Measurements from ENCODE around the gene WRAP73.

The WRAP73 gene

DNA sequence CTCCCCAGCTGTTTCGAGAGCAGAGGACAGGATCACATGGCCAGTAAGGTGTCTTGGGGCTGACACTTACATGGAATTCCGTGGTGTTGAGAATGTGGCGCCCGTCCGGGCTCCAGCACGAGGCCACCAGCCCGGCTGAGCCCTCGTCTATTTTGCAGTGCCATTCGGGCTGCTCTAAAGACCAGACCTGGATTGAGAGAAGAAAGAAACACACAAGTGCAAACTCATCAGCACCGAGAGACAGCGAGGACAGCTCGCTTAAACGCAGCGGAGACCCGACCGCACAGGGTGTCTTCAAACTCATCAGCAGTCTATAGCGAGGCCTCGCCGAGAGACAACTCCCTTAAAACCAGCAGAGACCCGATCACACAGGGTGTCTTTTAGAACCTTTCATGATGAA lies 3.3 kb downstream of the WRAP73 start:
- no peak for DNase-seq (ENCODE audit: low spot score)

DNA sequence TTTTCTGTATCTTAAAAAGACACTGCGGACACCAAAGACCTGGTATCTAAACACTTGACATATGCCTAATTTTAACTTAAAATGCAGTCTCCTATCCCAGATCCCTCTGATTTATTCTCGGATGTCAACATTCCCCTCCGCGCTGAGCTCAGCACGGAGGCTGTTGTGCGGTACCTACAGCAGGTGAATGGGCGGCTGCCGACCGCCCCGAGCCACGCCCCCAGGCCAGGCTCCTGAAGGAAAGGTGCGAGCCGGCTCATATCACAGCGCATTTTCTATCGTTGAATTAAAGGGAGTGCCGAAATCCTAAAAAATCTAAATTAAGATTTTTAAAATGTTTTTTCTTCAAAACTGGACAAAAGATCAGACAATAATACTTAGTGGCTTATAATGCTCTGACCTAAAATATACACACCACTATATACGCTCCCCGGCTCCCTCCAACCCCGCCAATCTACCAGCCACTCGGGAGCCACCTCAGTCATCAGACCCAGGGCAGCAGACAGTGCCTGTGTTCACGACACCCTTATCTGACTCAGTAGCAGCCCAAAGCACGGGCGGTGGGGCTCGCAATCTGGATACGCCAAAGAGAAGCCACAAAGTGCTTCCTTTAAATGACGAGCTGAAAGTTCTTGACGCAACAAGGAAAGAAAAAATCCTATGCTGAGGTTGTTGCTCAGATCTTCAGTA lies 4.1 kb downstream of the WRAP73 start:
- DNase-seq (ENCODE audit: low spot score), result no peak

DNA sequence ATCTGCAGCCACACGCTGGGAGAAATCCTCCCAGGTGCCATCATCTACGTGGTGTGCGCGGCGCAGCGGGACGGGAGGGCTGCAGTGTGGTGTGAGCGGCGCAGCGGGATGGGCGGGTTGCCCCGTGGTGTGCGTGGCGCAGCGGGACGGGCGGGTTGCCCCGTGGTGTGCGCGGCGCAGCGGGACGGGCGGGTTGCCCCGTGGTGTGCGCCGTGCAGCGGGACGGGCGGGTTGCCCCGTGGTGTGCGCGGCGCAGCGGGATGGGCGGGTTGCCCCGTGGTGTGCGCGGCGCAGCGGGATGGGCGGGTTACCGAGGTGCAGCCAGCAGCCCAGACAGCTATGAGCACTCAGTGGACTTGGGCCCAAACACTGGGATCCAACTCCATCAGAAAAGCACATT lies 4.7 kb downstream of the WRAP73 start:
- DNase-seq (ENCODE audit: low spot score), result no peak

DNA sequence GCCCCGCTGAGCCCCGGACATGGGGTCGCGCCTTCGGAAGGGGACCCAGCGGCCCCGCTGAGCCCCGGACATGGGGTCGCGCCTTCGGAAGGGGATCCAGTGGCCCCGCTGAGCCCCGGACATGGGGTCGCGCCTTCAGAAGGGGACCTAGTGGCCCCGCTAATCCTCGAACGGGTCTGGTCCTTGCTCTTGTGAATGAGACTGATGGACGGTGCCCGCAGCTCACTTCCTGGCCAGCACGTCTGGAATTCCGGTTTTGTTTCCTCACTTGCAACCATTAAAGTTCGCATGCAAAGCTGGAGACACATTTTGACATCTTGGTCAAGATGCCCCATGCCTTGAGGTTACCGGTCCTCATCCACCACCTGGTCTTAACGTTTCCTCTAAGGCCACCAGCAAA lies 5.6 kb downstream of the WRAP73 start:
- DNase-seq (ENCODE audit: low spot score), result no peak

DNA sequence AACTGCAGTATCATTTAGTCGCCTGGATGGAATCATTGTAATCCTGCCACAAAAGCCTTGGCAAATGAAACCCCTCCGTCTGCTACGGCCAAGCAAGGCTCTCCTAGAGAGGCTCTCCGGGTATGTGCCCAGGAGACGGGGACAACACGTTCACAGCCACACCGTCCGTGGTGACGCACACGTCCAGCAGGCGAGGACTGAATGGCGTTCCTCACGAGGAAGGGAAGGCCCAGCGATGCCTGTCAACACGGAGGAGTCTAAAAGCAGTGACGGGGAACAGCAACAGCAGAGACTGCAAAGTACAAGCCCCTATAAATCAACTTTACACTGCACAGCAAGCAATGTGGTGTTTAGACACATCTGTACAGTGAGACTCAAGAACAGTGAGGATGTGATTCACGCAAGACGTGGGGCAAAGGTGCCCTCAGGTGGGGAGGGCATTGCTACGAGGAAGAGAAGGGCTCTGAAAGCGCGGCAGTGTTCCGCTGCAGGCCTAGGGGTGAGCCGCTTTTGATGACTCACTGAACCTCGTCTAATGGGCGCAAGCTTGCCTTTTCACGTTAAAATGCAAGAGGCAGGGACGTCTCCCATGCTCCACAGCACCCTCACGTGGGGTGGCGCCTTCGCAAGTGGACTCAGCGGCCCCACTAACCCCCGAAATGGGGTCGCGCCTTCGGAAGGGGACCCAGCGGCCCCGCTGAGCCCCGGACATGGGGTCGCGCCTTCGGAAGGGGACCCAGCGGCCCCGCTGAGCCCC lies 6.8 kb downstream of the WRAP73 start:
- no peak for DNase-seq (ENCODE audit: low spot score)

DNA sequence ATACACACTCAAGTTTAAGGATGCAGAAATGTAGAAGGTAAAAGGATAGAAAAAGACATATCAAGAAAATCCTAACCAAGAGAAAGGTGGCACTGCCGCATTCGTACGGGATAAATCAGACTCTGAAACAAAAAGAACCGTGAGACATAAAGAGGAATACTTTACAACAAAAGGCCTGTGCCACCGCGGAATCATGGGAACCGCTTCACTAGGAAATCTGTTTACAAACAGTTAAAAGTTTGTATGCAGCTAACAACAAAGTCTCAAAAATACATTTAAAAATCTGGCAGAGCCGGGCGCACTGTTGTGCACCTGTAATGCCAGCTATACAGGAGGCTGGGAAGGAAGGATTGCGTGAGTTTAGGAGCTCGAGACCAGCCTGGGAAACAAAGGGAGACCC lies 8.1 kb downstream of the WRAP73 start:
- DNase-seq (ENCODE audit: low spot score), result no peak

DNA sequence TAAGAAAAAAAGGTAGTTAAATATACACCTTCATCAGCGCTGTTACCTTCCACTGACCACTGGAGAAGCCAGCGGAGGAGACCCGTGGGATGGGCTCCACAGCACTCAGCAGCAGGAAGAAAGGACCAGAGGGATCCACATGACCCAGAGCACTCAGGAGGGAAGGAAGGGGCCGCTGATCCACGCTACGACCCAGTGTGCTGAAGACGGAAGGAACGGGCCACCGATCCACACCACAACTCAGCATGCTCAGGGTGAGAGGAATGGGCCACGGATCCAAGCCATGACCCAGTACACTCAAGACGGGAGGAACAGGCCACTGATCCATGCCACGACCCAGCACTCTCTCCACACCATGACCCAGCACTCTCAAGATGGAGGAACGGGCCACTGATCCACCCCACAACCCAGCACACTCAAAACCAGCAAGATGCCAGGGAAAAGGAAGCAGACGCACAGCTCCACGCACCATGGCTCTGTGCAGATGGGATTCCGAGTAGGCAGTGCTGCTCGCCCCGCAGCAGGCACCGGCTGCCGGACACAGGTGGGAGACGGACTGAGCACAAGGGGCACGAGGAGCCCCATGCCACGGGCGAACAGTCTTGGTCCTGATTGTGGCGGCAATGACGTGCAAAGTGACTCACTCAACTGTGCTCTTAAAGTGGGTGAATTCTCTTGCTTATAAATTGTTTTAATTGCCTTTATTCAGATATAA lies 8.7 kb downstream of the WRAP73 start:
- no peak for DNase-seq (ENCODE audit: low spot score)

DNA sequence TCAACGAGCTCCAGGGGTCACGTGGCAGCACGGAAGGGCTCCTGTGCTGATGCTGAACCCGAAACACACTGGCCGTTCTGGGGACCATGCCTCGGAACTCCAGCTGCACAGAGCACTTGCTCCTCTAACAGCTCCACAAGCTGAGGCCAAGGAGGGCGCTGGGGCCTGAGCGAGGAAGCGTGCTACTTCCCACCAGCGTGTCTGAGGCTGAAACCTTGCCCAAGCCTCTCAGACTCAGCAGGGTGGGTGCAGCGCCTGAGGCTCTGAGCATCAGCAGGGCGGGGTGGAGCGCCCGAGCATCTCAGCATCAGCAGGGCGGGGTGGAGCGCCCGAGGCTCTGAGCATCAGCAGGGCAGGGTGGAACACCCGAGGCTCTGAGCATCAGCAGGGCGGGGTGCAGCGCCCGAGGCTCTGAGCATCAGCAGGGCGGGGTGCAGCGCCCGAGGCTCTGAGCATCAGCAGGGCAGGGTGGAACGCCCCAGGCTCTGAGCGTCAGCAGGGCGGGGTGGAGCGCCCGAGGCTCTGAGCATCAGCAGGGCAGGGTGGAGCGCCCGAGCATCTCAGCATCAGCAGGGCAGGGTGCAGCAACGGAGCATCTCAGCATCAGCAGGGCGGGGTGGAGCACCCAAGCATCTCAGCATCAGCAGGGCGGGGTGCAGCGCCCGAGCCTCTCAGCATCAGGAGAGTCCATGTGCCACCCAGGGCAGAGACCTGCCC lies 9.6 kb downstream of the WRAP73 start:
- DNase-seq (ENCODE audit: low spot score), result no peak

DNA sequence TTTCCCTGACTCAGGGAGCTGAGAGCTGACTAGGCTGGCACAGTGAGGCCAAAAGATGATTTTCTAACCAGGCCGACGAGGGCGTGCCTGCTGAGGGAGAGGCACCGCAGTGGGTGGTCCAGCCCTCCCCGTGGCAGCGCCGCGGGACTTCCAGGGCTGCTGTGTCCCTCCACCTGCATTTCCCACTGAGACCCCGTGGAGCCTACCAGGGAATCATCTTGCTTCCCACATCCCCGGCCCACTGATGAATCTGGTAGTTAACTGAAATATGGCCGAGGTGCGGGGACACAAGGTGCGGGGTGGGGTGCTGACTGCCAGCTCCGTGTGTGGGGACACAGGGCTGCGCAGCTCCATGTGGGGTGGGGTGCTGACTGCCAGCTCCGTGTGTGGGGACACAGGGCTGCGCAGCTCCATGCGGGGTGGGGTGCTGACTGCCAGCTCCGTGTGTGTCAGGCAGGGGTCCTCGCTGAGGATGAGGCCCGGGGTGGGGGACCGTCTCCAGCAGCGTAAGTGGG lies 10.4 kb downstream of the WRAP73 start:
- no peak for DNase-seq (ENCODE audit: low spot score)

DNA sequence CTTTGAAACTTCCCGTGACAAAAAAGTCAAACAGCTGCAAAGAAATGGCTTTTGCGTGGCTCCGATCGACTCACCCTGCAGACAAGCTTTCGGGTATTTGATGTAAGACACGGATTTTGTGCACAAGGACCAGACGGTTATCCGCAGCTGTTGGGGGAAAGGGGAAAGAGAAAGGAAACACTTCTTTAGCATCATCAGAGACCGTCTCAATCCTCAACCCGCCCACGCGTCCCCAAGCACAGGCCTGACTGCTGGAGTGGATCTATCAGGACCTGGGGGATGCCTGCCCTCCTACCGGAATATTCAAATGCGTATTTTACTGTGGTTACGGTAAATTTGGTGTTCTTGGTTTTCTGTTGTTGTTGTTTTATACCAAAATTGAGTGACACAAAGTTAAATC lies 11.2 kb downstream of the WRAP73 start:
- DNase-seq (ENCODE audit: low spot score), result no peak

DNA sequence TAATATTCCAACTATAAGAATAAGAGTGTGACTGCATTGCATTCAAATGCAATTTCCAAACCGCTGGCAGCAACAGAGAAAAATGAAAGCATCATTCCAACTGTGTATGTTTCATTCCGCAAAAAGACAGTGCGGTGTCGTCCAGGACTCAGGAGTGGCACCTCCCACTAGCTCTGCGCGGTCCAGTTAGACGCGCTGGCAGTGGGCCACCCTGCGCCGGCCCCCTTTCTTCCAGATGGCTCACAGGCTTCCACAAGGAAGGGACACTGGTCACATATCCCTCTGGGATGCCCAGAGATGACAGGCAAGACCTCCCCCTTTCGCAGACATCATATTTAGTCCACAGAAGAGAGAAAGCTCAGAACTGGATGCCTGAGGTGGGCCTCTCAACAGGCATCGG lies 11.9 kb downstream of the WRAP73 start:
- DNase-seq (ENCODE audit: low spot score), result no peak

DNA sequence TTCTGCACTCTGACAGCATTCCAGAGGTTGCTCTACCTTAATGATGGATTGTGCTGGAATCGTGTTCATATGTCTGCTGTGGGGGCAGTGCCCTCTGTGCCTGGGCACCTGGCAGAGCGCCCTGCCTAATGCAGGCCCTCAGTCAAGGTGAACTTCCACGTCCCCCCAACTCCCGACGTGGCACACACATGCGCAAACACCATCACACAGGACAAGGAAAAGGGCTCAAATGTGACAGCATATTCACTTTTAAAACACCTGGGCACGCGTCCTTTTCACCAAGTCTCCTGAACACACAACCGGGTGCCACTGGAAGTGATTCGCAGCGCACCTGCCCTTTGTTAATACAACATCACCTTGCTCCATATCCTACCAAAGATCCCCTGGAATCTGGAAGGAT lies 13.4 kb downstream of the WRAP73 start:
- no peak for DNase-seq (ENCODE audit: low spot score)

DNA sequence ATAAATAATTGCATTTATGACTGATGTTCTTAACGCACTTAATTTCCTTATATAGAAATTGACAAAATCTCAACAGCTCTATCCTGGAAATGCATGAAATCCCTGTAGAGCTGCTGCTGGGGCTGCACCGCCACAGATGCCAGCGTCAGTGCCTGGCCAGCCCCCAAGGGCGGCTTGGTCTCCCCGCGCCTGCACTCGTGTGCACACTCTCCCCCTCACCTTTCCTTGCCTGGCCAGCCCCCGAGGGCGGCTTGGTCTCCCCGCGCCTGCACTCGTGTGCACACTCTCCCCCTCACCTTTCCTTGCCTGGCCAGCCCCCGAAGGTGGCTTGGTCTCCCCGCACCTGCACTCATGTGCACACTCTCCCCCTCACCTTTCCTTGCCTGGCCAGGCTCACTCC lies 13.8 kb downstream of the WRAP73 start:
- DNase-seq (ENCODE audit: low spot score), result no peak

DNA sequence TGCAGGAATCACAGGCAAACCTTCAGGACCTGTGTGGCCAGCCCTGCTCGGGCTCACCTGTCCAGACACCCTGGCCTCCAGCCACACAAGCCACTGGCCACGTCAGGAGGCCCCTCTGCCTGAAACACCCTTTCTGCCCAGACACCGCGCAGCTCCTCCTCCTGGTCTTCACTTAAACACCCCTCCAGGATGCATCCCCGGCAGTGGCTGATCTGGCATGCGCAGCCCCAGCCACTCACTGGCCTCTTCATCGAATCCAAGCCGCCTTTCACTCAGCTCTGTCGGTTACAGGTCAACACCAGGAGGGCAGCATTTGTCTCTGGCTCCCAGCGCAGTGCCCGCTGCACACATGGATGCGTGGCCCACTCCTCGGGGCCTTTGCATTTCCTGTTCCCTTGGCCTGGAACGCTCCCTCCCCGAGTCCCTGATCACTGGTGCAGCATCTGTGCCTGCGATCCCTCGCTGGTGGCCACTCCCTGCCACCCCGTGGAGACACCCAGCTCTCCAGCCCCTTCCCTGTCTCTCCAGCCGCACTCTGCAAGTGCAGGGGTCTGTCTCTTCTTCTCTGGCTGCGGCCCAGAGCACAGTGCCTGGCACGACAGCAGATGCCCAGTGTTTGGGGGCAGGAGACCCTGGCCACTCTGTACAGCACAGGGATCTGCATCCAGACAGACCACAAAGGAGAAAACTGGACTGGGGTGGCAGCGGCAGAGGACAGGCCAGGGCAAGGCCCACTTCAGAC lies 15.7 kb downstream of the WRAP73 start:
- no peak for DNase-seq (ENCODE audit: low spot score)

DNA sequence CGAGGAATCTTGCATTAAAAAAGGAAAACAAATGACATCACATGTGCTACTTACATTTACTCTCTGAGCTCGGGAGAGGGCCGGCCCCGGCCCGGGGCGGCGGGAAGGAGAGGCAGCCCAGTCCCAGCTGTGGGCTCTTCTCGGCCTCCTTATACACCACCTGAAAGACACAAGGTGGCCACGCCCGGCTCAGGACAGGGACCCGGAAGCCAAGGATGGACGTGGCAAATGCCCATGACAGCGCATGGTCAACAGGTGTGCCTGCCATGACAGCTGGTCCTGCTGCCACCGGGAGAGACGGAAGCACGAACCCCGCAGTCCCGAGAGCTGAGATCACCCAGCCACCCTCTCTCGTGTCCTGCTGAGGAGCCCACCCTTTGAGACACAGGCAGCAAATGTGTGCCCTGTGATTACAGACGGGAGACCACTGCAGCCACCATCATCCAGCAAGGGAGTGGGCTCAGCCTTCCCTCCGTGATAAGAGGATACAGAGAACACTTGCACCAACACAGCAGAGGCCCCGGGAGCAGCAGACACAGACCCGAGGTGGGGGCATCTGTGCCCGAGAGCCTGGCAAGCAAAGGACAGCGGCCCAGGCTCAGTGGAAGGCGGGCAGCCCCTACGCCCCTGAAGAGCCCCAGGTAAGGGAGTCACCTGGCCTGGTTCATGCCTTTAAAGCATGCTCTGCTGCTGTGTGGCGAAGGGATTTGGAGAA lies 16.4 kb downstream of the WRAP73 start:
- no peak for DNase-seq (ENCODE audit: low spot score)

DNA sequence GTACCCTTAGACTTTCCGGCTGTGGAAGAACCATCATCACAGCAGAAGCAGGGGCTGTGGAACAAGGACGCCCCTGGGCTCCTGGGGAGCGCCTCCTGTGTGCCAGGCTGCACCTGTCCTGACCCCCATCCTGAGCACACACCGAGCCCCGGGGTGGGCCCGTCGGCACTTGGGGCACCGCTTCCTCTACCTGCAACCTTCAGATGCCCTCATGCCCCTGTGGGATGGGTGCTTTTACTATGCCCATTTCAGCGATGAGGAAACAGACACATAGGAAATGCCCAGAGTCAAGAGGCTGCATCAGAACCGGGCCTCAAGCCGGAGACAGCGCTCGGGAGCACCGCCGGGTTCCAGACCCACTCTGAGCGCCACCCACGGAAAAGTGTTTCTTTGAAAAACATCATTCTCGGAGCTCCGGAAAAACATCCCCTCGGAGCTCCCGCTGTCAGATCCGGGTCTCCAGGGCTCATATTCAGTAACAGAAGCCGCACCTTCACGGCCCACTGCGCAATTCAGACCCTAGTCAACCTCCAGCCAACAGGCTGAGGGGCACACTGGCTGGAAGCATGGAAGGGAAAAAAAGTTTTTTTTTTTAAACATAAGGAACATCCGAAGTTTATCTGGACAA lies 17.1 kb downstream of the WRAP73 start:
- no peak for DNase-seq (ENCODE audit: low spot score)

DNA sequence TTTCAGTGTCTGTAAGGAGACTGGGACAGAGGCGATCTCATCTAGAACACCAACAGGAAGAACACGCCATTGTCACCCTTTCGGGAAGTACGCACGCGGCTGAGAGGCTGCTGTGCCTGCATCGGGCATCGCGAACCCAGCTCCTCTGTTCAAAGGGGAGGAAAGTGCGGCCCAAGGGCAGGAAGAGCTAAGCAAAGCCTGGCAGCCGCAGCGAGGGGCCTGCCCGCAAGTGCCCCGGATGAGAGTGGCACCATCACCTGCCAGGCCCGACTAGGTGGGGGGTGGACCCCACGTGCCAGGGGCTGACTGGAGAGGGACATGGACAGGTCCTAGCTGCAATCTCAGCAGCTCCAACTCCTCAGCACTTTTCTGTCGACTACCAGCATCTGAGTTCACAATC lies 17.6 kb downstream of the WRAP73 start:
- no peak for DNase-seq (ENCODE audit: low spot score)

DNA sequence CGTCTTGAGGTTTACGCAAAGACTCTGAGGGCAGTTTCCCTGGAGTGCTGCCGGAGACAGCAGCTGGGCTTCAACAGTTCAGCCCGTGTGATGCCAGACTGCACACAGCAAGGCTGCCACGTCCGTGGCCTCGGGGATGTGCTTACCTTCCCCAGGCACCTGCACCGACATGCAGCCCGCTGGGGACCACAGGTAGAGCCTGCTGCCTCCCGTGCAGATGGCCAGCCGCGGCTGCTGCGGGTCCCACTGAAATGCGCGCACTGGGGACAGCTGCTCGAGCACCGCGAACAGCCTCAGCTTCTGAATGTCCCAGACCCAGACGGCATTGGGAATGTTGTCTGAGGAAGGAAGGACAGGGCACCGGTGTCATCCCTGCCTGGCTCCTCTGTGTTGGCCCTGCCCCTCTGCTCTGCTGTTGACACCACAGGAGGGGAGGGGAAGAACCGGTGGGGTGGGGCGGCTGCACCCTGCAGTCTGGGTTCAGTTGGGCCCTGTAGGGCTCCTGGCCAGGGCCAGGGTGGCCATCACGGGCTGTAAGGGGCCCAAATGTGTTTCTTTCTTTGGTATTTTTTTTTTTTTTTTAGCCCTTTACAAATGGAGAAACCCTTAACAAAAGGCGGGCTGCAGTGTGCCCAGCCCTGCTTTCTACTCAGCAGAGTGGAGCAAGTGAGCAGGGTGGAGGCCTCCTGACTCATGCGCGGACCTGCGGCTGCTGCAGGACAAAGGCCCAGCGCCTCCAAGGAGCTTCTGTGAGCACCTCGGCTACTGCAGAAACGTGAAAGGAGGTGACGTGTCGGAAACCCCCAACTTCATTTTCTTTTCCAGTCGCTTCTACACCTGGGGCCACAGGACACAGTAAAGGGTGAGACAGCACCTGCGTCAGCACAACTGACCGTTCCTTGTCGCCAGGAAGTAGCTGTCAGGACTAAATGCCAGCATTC lies 18.3 kb downstream of the WRAP73 start:
- DNase-seq (ENCODE audit: low spot score), result no peak

DNA sequence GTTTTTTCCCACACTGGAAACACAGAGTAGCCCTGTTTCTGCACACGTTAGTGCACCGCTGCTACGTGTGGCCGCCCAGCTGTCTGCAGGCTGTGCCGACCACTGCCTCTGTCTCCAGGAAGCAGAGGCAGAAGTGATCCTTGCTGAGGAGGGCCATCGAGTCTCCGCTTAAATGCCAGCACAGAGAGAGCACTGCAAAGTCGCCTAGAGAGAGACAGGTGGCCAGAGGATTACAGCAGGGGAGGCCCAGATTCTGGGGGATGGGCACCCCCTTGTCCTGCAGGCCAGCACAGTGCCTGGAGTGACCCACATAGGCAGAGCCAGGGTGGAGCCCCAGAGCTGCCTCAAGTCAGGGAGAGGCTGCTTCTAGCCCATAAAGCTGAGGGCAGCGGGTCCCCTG lies 19.0 kb downstream of the WRAP73 start:
- DNase-seq (ENCODE audit: low spot score), result no peak
